Adrenal gland (tissue), 5 donors: ENCODE results near the gene ARHGEF10L.

Experiments
- POLR2A ChIP-seq, 2 donors: fragments of 450-650 bp; IDR thresholded peaks; one replicate each; pipeline ENCODE4 v1.6.1; 2017; ENCODE audit warnings: antibody characterized with exemption in 2 of 2, mild to moderate bottlenecking in 2 of 2, moderate library complexity in 1 of 2
- TF ChIP-seq, protein P1 (sequence below), 6 experiments: fragments of 450-650 bp in 4 of 6; fragments of 200-600 bp in 2 of 6; sonication (generic) in 1 of 6; IDR thresholded peaks; 1 replicate in 5 of 6; 2 replicates in 1 of 6; pipeline versions ENCODE4 v1.5.1 to v1.8.0; 2016 to 2021; ENCODE audit warnings: antibody characterized with exemption in 6 of 6, mild to moderate bottlenecking in 2 of 6, moderate library complexity in 1 of 6
- donor health status: DM: no; HTN: no; CAD: no.

- TF ChIP-seq, protein P1, sequence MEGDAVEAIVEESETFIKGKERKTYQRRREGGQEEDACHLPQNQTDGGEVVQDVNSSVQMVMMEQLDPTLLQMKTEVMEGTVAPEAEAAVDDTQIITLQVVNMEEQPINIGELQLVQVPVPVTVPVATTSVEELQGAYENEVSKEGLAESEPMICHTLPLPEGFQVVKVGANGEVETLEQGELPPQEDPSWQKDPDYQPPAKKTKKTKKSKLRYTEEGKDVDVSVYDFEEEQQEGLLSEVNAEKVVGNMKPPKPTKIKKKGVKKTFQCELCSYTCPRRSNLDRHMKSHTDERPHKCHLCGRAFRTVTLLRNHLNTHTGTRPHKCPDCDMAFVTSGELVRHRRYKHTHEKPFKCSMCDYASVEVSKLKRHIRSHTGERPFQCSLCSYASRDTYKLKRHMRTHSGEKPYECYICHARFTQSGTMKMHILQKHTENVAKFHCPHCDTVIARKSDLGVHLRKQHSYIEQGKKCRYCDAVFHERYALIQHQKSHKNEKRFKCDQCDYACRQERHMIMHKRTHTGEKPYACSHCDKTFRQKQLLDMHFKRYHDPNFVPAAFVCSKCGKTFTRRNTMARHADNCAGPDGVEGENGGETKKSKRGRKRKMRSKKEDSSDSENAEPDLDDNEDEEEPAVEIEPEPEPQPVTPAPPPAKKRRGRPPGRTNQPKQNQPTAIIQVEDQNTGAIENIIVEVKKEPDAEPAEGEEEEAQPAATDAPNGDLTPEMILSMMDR (IDR thresholded peaks at IDR 0.05), result no peak
- no peak for TF ChIP-seq POLR2A (IDR thresholded peaks at IDR 0.05)
Measured at GRCh38 chr1:17665950-17666720, 126.6 kb downstream of the ARHGEF10L start.
